ENCODE results near the gene FICD.

DNA sequence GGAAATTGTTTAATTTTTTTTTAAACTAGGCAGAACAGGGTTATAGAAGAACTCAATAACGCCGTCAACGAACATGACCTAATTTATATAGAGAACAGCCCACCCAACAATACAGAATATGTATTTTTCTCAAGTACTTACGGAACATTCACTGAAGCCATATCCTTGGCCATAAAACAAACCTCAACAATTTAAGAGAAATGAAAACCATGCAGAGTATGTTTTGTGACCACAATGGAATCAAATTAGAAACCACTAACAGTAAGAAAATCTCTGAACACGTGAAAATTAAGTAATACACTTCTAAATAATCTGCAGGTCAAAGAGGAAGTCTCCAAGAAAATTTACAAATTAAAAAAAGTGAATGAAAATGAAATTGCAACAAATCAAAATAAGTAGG is 36.5 kb downstream of the FICD start:
- TF ChIP-seq CTCF (IDR thresholded peaks at IDR 0.05; ENCODE audit: insufficient read depth, low read length): no peak
- TF ChIP-seq REST (IDR thresholded peaks at IDR 0.05; ENCODE audit: insufficient replicate concordance, low read depth): no peak
